Muscle of back (tissue), 11 donors: ENCODE data around the gene PTDSS2. TPM values are rescaled to one million over a fixed set of nuclear protein-coding genes. Genes with fewer than 3 reads are reported as not detected.
"Not testable (repeated sequence)": the region's sequence is repeated elsewhere in the genome, so short reads cannot be mapped to it uniquely, and the experiment has no call there.

Source experiments
- DNase-seq, 3 donors: peaks; one replicate each; pipeline versions ENCODE4 v3.0.0 to v3.0.0-alpha.2; 2013
- polyA plus RNA-seq, 10 donors: library from polyadenylated mRNA; unstranded; fragments of 120-200 nt; gene quantifications; one replicate each; pipeline ENCODE4 v1.2.1, GENCODE V29; 2013; ENCODE audit not compliant: insufficient read length in 10 of 10

The PTDSS2 gene
- polyA plus RNA-seq, 10 donors = 23.4 to 31.7 (median 28.1) TPM

DNA sequence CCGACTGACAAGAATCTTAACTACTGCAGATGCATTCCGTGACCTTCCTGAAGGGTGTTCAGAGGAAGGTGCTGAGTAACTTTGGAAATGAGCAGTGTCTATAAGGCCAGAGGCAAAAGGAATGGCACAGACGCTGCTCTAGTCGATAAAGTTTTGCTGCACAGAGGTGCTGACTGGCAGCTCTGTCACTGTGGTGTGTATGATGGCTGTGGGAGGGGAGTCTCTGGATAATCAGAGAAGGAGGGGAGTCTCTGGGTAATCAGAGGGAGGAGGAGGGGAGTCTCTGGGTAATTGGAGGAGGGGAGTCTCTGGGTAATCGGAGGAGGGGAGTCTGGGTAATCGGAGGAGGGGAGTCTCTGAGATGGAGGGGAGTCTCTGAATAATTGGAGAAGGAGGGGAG lies 18.4 kb downstream of the PTDSS2 start:
- DNase-seq = no peak

DNA sequence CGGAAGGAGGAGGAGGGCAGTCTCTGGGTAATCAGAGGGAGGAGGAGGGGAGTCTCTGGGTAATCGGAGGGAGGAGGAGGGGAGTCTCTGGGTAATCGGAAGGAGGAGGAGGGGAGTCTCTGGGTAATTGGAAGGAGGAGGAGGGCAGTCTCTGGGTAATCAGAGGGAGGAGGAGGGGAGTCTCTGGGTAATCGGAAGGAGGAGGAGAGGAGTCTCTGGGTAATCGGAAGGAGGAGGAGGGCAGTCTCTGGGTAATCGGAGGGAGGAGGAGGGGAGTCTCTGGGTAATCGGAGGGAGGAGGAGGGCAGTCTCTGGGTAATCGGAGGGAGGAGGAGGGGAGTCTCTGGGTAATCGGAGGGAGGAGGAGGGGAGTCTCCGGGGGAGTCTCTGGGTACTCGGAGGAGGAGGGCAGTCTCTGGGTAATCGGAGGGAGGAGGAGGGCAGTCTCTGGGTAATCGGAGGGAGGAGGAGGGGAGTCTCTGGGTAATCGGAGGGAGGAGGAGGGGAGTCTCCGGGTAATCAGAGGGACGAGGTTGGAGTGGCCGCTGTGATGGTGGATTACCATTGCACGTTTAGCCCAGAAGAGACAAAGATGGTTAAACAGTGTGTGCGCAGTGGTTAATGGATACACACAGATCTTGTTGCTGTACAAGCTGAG lies 19.1 kb downstream of the PTDSS2 start:
- not testable (repeated sequence) for DNase-seq

DNA sequence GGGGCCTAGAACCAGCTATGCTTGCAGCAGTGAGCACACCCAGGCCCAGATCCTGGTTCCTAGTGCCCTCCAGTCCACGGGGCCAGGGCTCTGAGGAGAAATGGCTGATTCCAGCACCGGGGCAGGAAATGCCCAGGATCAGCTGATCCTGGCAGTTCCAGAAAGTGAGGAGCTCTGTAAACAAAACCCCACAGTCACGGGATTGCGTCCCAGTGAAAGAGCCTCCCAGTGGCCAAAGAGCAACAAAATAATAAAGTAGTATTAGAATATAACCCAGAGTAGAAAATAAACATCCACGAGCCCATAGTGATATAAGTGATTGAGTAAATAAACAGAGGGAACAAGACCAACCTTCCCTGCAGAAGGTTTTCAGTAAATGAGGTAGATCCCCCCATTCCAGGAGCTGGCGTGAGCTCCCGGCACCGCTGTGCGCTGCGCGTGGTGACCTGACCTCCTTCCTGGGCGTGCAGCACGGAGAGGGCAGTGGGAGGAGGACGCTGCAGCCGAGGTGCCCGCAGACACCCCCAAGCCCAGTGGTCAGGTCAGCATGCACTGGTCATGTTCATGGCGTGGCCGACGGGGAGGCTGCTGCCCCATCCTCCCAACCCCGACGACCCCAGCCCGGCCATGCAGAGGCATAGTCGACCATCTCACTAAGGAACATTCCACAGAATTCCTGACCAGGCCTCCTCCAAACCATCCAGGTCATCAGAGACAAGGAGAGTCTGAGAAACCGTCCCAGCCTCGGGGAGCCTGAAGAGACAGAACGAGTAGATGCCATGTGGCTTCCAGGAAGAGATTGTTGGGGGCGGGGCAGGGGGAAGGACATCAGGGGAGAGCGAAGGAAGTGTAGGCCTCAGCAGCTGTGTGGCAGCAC lies 19.8 kb downstream of the PTDSS2 start:
- peak in 1 of 3 donors; percentile 51 for DNase-seq

DNA sequence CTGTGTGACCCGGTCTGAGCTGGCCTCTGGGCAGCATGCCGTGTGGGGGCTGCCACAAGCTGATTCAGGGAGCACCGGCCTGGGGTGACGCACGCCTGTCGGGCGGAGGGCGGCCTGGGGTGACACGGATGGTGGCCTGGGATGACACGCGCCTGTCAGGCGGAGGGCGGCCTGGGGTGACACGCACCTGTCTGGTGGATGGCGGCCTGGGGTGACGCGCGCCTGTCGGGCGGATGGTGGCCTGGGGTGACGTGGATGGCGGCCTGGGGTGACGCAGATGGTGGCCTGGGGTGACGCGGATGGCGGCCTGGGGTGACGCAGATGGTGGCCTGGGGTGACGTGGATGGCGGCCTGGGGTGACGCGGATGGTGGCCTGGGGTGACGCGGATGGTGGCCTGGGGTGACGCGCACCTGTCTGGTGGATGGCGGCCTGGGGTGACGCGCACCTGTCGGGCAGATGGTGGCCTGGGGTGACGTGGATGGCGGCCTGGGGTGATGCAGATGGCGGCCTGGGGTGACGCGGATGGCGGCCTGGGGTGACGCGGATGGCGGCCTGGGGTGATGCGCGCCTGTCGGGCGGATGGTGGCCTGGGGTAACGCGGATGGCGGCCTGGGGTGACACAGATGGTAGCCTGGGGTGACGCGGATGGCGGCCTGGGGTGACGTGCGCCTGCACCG lies 21.5 kb downstream of the PTDSS2 start:
- DNase-seq = no peak

DNA sequence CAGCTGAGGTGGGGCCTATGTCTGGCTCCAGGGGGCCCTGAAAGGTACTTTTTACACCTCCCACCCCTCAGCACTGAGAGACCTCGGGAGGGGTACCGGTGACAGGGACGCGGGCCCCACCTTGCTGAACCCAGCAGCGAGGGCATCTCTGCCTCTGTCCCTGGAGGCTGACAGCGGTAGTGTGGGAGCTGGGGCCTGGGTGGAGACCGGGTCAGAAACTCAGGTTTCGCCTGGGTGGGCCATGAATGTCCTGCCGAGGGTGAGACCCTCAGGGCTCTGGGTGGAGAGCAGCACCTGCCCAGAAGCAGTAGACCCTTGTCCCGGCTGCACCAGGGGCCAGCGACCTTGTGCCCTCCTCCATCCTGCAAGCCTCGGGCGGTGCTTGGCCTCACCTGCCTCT lies 22.2 kb downstream of the PTDSS2 start:
- DNase-seq = no peak

DNA sequence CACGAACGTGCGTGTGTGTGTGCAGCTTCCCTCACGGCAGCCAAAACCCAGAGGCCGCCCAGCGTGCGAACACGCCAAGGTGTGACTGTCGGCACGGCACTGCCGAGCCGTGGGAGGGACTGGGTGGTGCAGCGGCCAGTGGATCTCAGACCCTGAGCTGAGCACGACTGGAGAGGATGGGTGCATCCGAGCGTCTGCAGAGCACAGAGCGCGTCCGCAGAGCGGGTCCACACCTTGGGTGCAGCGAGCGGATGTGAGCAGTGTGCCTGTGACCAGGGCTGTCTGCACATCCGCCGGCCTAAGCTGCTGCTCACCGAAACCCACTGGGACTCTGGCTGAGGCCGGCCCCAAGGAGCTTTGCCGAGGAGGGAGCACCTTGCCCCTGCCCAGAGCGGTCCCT lies 22.7 kb downstream of the PTDSS2 start:
- DNase-seq = no peak

DNA sequence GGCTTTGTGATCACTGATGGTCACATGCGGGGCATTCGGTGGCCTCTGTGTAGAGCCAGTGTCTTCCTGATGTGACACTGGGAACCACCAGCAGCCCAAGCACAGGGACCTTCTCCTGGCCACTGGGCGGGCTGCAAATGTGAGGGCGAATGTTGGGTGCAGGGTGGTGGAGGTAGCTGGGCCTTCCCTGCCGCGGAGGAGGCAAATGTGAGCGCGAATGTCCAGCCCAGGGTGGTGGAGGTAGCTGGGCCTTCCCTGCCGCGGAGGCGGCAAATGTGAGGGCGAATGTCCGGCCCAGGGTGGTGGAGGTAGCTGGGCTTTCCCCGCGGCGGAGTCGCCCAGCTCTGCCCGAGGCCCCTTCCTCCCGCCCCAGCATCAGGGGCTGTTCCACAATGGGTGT lies 23.3 kb downstream of the PTDSS2 start:
- no peak for DNase-seq

DNA sequence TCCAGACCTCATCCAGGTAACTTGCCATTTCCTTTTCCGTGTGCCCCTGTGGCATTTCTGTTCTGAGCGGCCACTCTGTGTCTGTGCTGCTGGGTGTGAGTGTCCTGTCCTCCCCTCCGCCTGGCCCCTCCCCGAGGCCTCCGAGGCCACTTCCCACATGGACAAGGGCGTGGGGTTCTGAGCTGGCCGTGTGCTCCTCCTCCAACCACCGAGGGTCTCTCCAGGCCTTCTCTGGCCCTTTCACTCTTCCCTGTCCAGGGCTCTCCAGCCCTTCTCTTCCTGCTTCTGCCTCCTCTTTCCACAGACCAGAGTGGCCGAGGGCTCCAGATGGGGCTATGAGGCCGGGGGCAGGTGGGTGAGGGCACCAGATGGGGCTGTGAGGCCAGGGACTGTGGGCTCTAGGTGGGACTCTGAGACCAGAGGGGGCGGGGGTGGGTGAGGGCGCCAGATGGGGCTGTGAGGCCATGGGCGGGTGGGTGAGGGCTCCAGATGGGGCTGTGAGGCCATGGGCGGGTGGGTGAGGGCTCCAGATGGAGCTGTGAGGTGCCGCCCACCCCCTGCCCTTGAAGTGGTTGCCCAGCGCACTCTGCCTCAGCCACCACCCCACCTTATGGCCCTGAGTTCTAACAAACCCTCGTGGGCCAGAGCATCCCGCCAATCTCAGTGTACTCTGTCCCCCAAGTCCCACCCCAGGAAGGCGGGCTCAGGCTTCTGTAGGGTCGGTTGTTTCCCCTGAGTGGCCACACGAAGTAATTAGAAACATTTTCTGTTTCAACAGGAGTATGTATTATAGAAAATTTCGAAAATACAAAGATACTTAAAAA lies 24.1 kb downstream of the PTDSS2 start:
- no peak for DNase-seq

DNA sequence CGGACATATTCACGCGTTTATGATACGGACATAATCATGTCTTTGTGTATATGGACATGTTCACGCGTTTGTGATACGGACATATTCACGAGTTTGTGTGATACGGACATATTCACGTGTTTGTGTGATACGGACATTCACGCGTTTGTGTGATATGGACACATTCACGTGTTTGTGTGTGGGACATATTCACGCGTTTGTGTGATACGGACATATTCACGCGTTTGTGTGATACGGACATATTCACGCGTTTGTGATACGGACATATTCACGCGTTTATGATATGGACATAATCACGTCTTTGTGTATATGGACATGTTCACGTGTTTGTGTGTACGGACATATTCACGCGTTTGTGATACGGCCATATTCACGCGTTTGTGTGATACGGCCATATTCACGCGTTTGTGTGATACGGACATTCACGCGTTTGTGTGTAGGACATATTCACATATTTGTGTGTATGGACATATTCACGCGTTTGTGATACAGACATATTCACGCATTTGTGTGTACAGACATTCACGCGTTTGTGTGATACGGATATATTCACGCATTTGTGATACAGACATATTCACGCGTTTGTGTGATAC lies 24.9 kb downstream of the PTDSS2 start:
- no peak for DNase-seq

DNA sequence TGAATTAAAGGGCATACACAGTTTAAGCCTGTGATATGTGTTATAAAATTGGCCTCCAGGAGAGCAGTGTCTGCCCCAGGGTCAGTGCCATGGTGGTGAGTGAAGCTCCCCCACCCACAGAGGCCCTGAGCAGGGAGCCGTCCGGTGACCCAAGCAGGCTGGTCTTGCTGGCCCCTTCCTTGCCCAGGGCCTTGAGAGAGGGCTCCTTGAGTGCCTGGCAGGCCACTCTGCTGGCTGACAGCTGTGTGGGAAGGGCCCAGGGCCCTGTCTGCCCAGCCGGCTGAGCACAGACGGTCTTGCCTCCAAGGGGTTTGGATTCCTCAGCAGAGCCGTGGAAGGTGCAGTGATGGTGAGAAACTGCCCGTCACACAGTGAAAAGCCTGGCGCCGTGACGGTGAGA lies 25.9 kb downstream of the PTDSS2 start:
- DNase-seq = no peak

DNA sequence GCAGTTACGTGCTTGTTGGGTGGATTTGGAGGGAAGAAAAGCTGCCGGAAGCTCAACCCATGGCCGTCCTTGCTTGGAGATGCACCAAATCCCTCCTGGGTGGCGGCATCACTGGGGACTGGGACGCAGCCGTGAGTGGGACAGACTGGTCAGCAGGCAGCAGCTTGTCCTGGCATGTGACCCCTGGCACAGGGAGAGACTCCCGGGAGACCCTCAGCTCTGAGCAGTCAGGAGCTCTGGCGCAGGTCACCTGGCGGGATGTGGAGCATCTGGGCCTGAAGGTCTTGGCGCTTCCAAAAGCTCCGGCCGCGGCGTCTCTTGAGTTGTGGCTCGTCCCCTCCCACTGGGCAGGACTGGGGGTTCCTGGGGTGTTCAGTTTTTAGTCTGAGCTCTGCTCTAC lies 26.3 kb downstream of the PTDSS2 start:
- no peak for DNase-seq

DNA sequence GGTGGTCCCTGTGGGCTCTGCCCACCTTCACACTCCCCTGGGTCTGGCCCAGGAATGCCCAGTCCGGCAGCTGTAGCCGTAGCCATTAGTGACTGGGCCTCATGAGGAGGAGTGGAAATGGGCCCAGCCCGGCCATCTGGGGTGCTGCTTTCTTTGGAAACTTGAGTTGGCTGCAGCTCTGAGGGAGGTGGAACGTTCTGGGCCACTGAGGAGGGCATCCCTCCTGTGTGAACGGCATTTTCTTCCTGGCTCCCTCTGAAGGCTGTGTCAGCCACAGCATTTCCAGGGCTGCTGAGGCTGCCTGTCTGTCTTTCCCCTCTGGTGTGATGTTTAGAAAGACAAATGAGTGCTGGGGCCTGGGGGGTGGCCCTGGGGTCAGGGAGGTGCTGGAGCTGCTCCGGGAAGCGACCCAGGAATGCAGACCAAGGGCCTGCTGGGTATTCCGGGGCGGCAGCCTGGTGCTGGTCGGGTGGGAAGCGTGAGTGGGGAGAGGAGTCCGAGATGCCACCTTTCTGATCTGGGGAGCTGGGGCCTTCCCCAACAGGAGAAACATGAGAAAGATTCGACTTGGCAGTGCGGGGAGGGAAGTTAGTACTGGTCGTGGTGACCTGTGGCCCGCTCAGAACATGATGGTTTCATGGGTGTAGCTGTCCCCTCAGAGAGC lies 27.1 kb downstream of the PTDSS2 start:
- DNase-seq = no peak

DNA sequence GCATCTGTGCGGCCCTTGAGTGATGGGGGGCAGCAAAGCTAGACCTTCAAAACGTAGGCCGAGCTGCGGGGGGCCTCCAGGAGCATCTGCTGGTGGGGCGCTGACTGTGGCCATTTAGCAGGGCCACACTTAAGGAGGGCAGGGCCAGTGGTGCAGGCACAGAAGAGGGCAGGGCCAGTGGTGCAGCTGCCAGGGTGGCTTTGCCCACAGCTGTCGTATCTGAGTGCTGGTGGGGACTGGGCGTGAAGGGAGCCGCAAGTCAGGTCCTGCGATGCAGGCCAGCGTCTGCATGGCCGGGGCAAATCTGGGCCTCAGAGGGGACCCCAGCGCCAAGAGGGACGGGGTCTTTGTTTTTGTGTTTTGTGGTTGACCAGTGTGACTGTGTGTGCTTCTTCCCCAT lies 29.2 kb downstream of the PTDSS2 start:
- DNase-seq = peak in 1 of 3 donors; percentile 22

DNA sequence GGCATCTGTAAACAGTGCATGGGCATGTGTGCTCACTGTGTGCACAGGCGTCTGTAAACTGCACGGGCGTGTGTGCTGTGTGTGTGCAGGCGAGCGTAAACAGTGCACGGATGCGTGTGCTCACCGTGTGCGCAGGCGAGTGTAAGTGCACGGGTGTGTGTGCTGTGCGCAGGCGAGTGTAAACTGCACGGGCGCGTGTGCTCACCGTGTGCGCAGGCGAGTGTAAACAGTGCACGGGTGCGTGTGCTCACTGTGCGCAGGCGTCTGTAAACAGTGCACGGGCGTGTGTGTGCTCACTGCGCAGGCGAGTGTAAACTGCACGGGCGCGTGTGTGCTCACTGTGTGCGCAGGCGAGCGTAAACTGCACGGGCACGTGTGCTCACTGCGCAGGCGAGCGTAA lies 34.5 kb downstream of the PTDSS2 start:
- DNase-seq = no peak

DNA sequence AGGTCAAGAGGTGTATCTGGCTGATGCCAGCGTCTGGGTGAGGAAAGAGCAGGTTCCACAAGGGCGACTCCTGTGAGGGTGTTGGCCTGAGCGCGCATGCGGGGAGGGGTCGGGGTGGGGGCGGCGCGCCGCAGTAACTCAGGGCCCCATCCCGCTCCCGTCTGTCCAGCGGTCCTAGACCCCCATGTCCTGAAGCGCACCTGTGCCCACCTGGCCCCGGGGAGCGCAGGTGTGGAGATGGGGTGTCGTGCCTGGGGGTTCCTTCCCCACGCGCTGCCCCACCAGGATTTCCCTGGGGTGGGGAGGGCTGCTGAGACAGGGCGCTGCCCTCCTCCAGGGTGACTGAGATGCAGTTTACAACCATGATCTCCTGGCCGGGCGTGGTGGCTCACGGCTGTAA lies 36.1 kb downstream of the PTDSS2 start:
- DNase-seq = no peak

DNA sequence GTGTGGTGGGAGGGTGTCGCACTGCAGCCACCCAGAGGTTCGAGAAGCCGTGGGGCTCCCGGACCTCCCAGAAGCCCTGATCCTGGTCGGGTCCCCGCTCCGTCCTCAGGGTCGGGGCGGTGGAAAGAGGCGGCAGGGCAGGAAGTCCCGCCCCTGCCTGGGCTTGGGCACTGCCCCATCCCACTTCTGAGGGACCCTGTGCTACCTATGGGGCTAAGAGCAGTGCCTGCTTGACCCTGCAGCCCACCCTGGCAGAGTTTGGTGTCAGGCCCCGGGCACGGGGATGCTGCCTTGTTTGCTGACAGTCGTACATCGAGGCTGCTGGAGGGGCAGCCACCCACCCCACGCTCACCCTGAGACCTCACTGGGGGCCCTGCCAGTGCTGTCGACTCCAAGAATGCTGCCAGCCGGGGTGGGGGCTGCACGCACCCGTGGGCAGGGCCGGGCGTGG lies 37.5 kb downstream of the PTDSS2 start:
- no peak for DNase-seq

DNA sequence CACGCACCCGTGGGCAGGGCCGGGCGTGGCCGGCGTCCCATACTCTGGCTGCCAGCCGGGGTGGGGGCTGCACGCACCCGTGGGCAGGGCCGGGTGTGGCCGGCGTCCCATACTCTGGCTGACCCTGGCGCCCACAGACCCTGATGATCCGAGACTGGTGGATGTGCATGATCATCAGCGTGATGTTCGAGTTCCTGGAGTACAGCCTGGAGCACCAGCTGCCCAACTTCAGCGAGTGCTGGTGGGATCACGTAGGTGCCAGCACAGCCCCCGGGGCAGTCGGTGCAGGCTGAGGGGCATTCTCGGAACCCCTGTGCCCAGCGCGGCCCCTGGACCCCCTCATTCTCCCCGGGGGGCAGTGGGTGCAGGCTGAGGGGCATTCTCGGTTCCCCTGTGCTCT lies 38.0 kb downstream of the PTDSS2 start:
- no peak for DNase-seq

DNA sequence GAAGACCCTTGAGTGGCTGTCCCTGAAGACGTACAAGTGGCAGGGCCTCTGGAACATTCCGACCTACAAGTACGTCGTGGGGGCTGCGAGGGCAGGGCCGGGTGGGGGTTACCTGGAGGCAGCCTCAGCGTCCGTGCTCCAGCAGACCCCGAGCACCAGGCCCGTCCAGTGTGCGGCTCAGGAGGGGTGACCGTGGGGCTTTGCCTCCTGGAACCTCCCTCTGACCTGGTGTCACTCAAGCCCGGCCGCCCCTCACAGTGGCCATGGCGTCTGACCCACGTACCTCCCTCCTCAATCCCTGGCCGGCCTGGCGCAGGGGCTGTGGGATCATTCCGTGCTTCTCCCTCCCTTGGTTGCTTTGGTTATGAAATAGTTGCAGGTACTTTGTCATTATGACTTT lies 38.5 kb downstream of the PTDSS2 start:
- DNase-seq = no peak

DNA sequence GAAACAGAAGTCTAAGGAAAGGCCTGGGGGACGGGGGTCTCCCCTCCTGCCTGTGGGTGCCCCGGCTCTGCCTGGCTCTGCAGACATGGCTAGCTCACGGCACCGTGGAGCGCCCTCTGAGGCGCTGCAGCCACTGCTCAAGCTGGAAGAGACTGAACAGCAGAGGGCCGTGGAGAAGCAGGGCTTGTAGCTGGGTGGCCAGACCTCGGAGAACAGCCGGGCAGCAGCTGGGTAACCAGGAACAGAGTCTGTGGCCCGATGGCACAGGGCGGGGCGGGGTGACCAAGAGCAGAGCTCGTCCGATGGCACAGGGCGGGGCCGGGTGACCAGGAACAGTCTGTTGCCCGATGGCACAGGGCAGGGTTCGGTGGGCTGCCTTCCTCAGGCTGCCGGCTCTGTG lies 38.9 kb downstream of the PTDSS2 start:
- DNase-seq = no peak

DNA sequence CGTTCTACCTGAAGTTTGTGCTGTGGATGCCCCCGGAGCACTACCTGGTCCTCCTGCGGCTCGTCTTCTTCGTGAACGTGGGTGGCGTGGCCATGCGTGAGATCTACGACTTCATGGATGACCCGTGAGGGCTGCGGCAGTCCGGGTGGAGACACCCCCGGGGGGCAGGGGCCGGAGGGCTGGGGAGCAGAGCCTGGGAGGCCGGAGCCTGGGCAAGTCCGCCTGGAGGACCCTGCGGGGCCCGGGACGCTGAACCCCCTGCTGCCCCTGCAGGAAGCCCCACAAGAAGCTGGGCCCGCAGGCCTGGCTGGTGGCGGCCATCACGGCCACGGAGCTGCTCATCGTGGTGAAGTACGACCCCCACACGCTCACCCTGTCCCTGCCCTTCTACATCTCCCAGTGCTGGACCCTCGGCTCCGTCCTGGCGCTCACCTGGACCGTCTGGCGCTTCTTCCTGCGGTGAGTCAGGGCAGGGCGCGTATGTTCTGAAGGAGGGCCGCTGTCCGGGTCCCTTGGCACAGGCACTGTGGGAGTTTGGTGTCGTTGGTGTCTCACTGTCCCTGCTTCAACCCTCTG lies 39.6 kb downstream of the PTDSS2 start:
- no peak for DNase-seq
